Mesangial cell (primary cell): ENCODE measurements around the gene SF3B1. TPM values are rescaled to one million over a fixed set of nuclear protein-coding genes. Genes with fewer than 3 reads are reported as not detected.

Experiments used
- total RNA-seq: library from RNA; depleted of rRNA; stranded (reverse); fragments of >200 nt; gene quantifications from 2 replicates; pipeline ENCODE4 v1.2.3, GENCODE V29; 2015

Gene SF3B1, protein sequence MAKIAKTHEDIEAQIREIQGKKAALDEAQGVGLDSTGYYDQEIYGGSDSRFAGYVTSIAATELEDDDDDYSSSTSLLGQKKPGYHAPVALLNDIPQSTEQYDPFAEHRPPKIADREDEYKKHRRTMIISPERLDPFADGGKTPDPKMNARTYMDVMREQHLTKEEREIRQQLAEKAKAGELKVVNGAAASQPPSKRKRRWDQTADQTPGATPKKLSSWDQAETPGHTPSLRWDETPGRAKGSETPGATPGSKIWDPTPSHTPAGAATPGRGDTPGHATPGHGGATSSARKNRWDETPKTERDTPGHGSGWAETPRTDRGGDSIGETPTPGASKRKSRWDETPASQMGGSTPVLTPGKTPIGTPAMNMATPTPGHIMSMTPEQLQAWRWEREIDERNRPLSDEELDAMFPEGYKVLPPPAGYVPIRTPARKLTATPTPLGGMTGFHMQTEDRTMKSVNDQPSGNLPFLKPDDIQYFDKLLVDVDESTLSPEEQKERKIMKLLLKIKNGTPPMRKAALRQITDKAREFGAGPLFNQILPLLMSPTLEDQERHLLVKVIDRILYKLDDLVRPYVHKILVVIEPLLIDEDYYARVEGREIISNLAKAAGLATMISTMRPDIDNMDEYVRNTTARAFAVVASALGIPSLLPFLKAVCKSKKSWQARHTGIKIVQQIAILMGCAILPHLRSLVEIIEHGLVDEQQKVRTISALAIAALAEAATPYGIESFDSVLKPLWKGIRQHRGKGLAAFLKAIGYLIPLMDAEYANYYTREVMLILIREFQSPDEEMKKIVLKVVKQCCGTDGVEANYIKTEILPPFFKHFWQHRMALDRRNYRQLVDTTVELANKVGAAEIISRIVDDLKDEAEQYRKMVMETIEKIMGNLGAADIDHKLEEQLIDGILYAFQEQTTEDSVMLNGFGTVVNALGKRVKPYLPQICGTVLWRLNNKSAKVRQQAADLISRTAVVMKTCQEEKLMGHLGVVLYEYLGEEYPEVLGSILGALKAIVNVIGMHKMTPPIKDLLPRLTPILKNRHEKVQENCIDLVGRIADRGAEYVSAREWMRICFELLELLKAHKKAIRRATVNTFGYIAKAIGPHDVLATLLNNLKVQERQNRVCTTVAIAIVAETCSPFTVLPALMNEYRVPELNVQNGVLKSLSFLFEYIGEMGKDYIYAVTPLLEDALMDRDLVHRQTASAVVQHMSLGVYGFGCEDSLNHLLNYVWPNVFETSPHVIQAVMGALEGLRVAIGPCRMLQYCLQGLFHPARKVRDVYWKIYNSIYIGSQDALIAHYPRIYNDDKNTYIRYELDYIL
- 86.5 and 91.9 TPM in 2 replicates for total RNA-seq

DNA sequence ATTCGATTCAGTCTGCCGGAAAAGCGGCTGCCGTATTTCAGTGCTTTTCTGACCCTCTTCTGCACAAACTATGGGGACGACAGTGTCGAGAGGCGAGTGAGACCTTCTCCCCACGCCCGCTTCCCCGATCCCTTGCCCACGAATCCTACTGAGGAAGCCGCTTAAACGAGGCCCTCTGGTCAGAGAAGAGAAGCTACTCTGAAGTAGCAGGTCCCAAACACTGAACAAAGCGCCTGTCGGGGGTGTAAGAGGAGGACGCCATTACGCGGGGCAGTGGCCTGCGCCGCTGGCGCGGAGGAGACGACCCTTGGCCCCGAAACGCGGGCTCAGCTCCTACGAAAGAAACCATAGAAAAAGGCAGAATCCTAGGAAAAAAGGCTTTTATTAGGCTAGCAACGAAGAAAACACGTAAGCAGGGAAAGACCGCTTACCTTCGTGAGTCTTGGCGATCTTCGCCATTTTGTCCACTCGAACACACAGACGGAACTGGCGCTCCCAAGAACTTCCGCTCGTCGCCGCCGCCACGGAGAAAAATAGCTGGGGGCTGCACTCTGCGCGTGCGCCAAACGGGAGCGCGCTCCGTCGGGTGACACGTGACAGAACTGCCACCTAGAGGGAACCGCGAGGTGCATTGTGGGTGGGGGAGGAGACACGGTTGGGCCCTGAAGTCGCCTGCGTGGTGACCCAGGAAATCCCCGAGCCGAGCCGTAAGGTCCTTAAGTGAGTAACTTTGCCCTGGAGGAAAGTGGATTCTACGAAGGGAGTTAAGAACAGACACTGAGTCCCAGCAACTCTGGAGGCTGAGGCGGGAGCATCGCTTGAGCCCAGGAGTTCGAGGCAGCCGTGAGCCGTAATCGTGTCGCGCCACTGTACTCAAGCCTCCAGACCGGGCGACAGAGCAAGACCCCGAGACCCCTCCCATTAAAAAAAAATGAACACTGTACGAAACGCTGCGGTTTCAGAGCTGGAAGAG is at the start of gene SF3B1:
Gene SF3B1, minus strand, starts transcription at position 488 of the 973 bp plus-strand sequence. Its CDS starts 29 bp downstream, at position 459.

DNA sequence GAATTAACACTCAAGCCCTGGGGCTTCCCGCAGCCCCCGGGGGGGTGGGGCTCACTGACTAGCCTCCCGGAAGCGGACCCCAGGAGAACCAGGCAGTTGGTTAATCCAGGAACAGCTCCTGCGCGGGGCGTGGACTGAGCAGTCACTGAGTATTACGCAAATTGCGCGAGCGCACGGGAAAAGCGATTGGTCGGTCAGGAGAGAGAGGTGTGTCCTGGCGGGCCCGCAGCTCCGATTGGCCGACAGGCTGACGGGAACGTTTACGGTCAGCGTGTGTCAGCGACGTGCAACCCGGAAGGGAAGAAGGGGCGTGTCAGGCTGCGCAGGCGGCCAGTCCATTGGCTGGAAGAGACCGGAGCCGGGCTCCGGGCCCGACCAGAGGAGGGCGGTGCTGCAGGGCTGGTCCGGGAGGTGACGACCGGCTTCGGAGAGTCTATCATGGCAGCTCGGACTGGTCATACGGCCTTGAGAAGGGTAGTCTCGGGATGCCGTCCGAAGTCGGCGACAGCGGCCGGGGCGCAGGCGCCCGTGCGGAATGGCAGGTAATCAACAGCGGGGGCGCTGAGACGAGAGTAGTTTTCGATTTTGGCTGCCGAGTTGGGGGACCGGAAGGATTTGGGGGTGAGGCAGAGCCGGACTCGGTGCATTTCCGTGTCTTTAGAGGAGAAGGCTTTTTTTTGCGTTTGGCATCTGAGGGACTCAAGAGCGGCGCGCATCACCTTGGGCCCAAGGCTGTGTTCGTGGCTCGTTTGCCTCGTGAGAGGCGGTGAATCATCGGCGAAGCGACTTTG is 18.5 kb upstream of the SF3B1 start, which contains the start of gene COQ10B:
Gene COQ10B, plus strand, starts transcription at position 430 of the 791 bp plus-strand sequence. Its CDS starts 9 bp downstream, at position 439.

Other genes with a start within 250 kb of the SF3B1 start
- 2.9 and 6.5 TPM in 2 replicates for gene ANKRD44, start 124.2 kb downstream of the SF3B1 start, total RNA-seq
- gene COQ10B, start 18.5 kb upstream of the SF3B1 start, total RNA-seq, result 12.3 and 14.7 TPM in 2 replicates
- 92.3 and 241 TPM in 2 replicates for gene HSPD1, start 64.8 kb upstream of the SF3B1 start, total RNA-seq
- 30.3 and 127 TPM in 2 replicates for gene HSPE1, start 65.4 kb upstream of the SF3B1 start, total RNA-seq
- 14.6 and 19.7 TPM in 2 replicates for gene MOB4, start 81.0 kb upstream of the SF3B1 start, total RNA-seq
- gene RFTN2, start 240.6 kb upstream of the SF3B1 start, total RNA-seq, result 0.16 and 1.0 TPM in 2 replicates